ENCODE results near the gene FXN. TPM values are rescaled to one million over a fixed set of nuclear protein-coding genes. Genes with fewer than 3 reads are reported as not detected.

The FXN gene
- total RNA-seq, 2 experiments from 2014 or later = 27.2 to 32.0 TPM

- H3K9me3 Mint-ChIP-seq = no peaks in the 10 kb centered on the region
- H3K27ac Mint-ChIP-seq = peak overlapping the region; percentile 87
- ChIA-PET CTCF (interaction anchor here (0.8 to 1.3 kb wide), 5 partner anchors 12 to 57 kb away, joined by 3 read pairs; no protein-coding TSS in a partner anchor), POLR2A (interaction anchor here (0.6 kb wide), 1 partner anchor 52 kb away, joined by 7 read pairs; no protein-coding TSS in a partner anchor)
- H3K4me3 Mint-ChIP-seq = peak overlapping the region; percentile 95
- no peaks in the 10 kb centered on the region for H3K36me3 Mint-ChIP-seq (ENCODE audit: low read depth)
- DNase-seq = peak; percentile 63
- peaks cover 19% of the 10 kb centered on the region for H3K4me1 Mint-ChIP-seq
- no peaks in the 10 kb centered on the region for H3K27me3 Mint-ChIP-seq
Observed at GRCh38 chr9:69122082-69122548, 86.6 kb downstream of the FXN start.

- POLR2A ChIA-PET = interaction anchor here (0.6 kb wide), 1 partner anchor 52 kb away, joined by 7 read pairs; no protein-coding TSS in a partner anchor
- Mint-ChIP-seq H3K36me3 (ENCODE audit: low read depth) (no peaks in the 10 kb centered on the region), H3K4me1 (peaks cover 19% of the 10 kb centered on the region), H3K27ac (peak overlapping the region; percentile 87), H3K4me3 (peak overlapping the region; percentile 95), H3K9me3 (no peaks in the 10 kb centered on the region), H3K27me3 (no peaks in the 10 kb centered on the region)
- DNase-seq = no peak
- CTCF ChIA-PET = interaction anchor here (0.8 to 1.1 kb wide), 4 partner anchors 12 to 46 kb away, joined by 3 read pairs; no protein-coding TSS in a partner anchor
Observed at GRCh38 chr9:69122549-69123141, 87.1 kb downstream of the FXN start.

GRCh38 chr9:69130456-69131441, 95.2 kb downstream of the FXN start:
- DNase-seq = no peak
- H3K27me3 Mint-ChIP-seq = peaks cover 2% of the 10 kb centered on the region
- H3K4me3 Mint-ChIP-seq = no peak overlapping the region
- H3K36me3 Mint-ChIP-seq (ENCODE audit: low read depth) = no peaks in the 10 kb centered on the region
- H3K9me3 Mint-ChIP-seq = no peaks in the 10 kb centered on the region
- H3K4me1 Mint-ChIP-seq = no peaks in the 10 kb centered on the region
- POLR2A ChIA-PET = no interaction called here
- CTCF ChIA-PET = interaction anchor here (0.7 to 1.1 kb wide), 2 partner anchors 10 to 129 kb away, joined by 3 read pairs; no protein-coding TSS in a partner anchor
- no peak overlapping the region for H3K27ac Mint-ChIP-seq

- Mint-ChIP-seq H3K27me3 (peaks cover 2% of the 10 kb centered on the region), H3K9me3 (no peaks in the 10 kb centered on the region), H3K4me1 (no peaks in the 10 kb centered on the region), H3K27ac (no peak overlapping the region), H3K36me3 (ENCODE audit: low read depth) (no peaks in the 10 kb centered on the region), H3K4me3 (no peak overlapping the region)
- ChIA-PET POLR2A (no interaction called here), CTCF (no interaction called here)
- DNase-seq = no peak
Observed at GRCh38 chr9:69131682-69132081, 96.1 kb downstream of the FXN start.

- no peaks in the 10 kb centered on the region for H3K36me3 Mint-ChIP-seq (ENCODE audit: low read depth)
- DNase-seq = no peak
- POLR2A ChIA-PET = no interaction called here
- H3K27me3 Mint-ChIP-seq = peaks cover 2% of the 10 kb centered on the region
- no peaks in the 10 kb centered on the region for H3K9me3 Mint-ChIP-seq
- H3K4me3 Mint-ChIP-seq = no peak overlapping the region
- CTCF ChIA-PET = no interaction called here
- H3K27ac Mint-ChIP-seq = no peak overlapping the region
- H3K4me1 Mint-ChIP-seq = no peaks in the 10 kb centered on the region
Observed at GRCh38 chr9:69132361-69132760, 96.8 kb downstream of the FXN start.

GRCh38 chr9:69134412-69134811, 98.9 kb downstream of the FXN start:
- Mint-ChIP-seq H3K27me3 (peaks cover 2% of the 10 kb centered on the region), H3K4me3 (no peak overlapping the region), H3K27ac (no peak overlapping the region), H3K36me3 (ENCODE audit: low read depth) (no peaks in the 10 kb centered on the region), H3K9me3 (no peaks in the 10 kb centered on the region), H3K4me1 (no peaks in the 10 kb centered on the region)
- CTCF ChIA-PET = interaction anchor here (1.4 kb wide), 1 partner anchor 15 kb away, joined by 3 read pairs; no protein-coding TSS in a partner anchor
- POLR2A ChIA-PET = no interaction called here
- DNase-seq = no peak

GRCh38 chr9:69136185-69136584, 100.6 kb downstream of the FXN start:
- H3K27me3 Mint-ChIP-seq = no peaks in the 10 kb centered on the region
- no peak overlapping the region for H3K4me3 Mint-ChIP-seq
- H3K27ac Mint-ChIP-seq = no peak overlapping the region
- no peaks in the 10 kb centered on the region for H3K9me3 Mint-ChIP-seq
- POLR2A ChIA-PET = no interaction called here
- CTCF ChIA-PET = interaction anchor here (0.8 to 1.5 kb wide), 2 partner anchors 8 to 24 kb away, joined by 3 to 5 read pairs; no protein-coding TSS in a partner anchor
- DNase-seq = no peak
- no peaks in the 10 kb centered on the region for H3K36me3 Mint-ChIP-seq (ENCODE audit: low read depth)
- H3K4me1 Mint-ChIP-seq = no peaks in the 10 kb centered on the region

- Mint-ChIP-seq H3K27ac (no peak overlapping the region), H3K4me3 (no peak overlapping the region), H3K36me3 (ENCODE audit: low read depth) (no peaks in the 10 kb centered on the region), H3K9me3 (no peaks in the 10 kb centered on the region), H3K27me3 (no peaks in the 10 kb centered on the region), H3K4me1 (no peaks in the 10 kb centered on the region)
- ChIA-PET POLR2A (no interaction called here), CTCF (interaction anchor here (0.8 to 1.5 kb wide), 2 partner anchors 8 to 24 kb away, joined by 3 to 5 read pairs; no protein-coding TSS in a partner anchor)
- DNase-seq = no peak
Observed at GRCh38 chr9:69136779-69137178, 101.2 kb downstream of the FXN start.

GRCh38 chr9:69137311-69137710, 101.8 kb downstream of the FXN start:
- CTCF ChIA-PET = interaction anchor here (1.5 kb wide), 1 partner anchor 23 kb away, joined by 5 read pairs; no protein-coding TSS in a partner anchor
- POLR2A ChIA-PET = no interaction called here
- H3K36me3 Mint-ChIP-seq (ENCODE audit: low read depth) = no peaks in the 10 kb centered on the region
- H3K4me3 Mint-ChIP-seq = no peak overlapping the region
- DNase-seq = no peak
- H3K27me3 Mint-ChIP-seq = peaks cover 4% of the 10 kb centered on the region
- no peaks in the 10 kb centered on the region for H3K9me3 Mint-ChIP-seq
- H3K4me1 Mint-ChIP-seq = no peaks in the 10 kb centered on the region
- no peak overlapping the region for H3K27ac Mint-ChIP-seq

GRCh38 chr9:69139596-69139995, 104.0 kb downstream of the FXN start:
- no peak overlapping the region for H3K4me3 Mint-ChIP-seq
- no peak overlapping the region for H3K27ac Mint-ChIP-seq
- ChIA-PET POLR2A (no interaction called here), CTCF (no interaction called here)
- no peaks in the 10 kb centered on the region for H3K4me1 Mint-ChIP-seq
- no peaks in the 10 kb centered on the region for H3K9me3 Mint-ChIP-seq
- H3K27me3 Mint-ChIP-seq = peaks cover 5% of the 10 kb centered on the region
- DNase-seq = no peak
- no peaks in the 10 kb centered on the region for H3K36me3 Mint-ChIP-seq (ENCODE audit: low read depth)

GRCh38 chr9:69140123-69140735, 104.7 kb downstream of the FXN start:
- H3K36me3 Mint-ChIP-seq (ENCODE audit: low read depth) = no peaks in the 10 kb centered on the region
- CTCF ChIA-PET = no interaction called here

GRCh38 chr9:69141851-69142250, 106.3 kb downstream of the FXN start:
- POLR2A ChIA-PET = no interaction called here
- DNase-seq = no peak
- Mint-ChIP-seq H3K9me3 (no peaks in the 10 kb centered on the region), H3K36me3 (ENCODE audit: low read depth) (no peaks in the 10 kb centered on the region), H3K27ac (no peak overlapping the region), H3K4me3 (no peak overlapping the region), H3K27me3 (peaks cover 5% of the 10 kb centered on the region), H3K4me1 (no peaks in the 10 kb centered on the region)
- CTCF ChIA-PET = interaction anchor here (1.3 kb wide), 1 partner anchor 17 kb away, joined by 3 read pairs; no protein-coding TSS in a partner anchor

More at GRCh38 chr9:69140123-69140735, 104.7 kb downstream of the FXN start:
- H3K9me3 Mint-ChIP-seq = no peaks in the 10 kb centered on the region
- H3K27me3 Mint-ChIP-seq = peaks cover 5% of the 10 kb centered on the region
- H3K27ac Mint-ChIP-seq = no peak overlapping the region
- POLR2A ChIA-PET = no interaction called here
- no peak overlapping the region for H3K4me3 Mint-ChIP-seq
- no peaks in the 10 kb centered on the region for H3K4me1 Mint-ChIP-seq
- DNase-seq = no peak
